Stimulated activated CD4-positive, alpha-beta T cell treated with anti-CD3 and anti-CD28 coated beads, Interleukin-12 subunit alpha, Interleukin-12 subunit beta, amount 100 ng/mL, for 24 hours (primary cell): ENCODE results near the gene RNF115.
"Not testable (repeated sequence)": the region's sequence is repeated elsewhere in the genome, so short reads cannot be mapped to it uniquely, and the experiment has no call there.

Source experiments
- DNase-seq, 2 experiments: peaks; one replicate each; pipeline ENCODE4 v3.0.0-alpha.2; 2020; ENCODE audit warnings: low read depth in 2 of 2

Gene RNF115

DNA sequence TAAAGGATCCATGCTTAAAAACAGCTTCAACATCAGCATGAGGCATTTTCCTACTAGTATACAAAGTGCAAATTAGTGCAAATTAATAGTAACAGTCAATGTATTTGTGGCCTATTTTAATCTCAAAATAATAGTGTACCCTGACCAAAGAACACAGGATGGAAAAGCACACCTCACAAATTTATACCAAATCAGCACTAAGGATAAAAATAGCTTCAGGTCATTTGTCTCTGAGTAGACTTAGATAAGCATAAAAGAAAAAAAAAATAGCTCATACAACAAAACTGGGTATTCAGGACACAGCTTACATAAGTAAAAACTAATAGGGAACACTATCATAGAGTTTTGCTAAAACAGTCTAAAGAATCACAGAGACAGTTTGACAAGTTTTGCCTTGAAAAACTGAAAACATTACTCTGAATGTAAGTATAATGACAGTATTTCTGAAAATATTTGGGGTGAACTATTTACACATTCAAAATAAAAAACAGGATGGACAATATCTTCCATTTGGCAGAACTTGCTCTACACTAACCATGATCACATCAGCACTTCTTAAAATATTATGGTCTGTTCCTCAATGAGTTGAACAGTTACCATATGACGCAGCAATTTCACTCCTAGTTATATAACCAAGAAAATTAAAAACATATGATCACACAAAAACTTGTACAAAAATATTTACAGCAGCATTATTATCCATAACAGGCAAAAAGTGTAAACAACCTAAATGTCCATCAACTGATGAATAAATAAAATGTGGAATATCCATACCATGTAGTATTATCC, 46.3 kb downstream of the RNF115 start:
- no peak for DNase-seq

DNA sequence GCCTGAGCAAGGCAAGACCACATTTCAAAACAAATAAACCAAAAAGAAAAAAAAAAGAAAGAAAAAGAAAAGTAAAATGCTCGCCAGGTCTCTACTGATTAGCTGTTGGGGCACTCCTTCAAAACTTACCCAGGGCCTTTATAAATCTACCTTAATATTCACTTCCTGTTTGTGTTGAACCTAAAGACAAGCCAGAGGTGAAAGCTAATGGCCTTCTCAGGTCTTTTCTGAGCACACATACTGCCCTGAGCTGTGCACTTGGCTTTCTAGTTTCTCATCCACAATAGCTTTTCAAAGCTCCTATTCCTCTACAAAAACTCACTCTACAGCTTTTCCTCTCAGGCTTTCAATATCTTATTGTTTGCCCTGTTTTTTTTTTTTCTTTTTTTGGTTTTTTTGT, 50.5 kb downstream of the RNF115 start:
- no peak for DNase-seq

GRCh38 chr1:145771056-145771455, 52.8 kb downstream of the RNF115 start:
- DNase-seq, result no peak

DNA sequence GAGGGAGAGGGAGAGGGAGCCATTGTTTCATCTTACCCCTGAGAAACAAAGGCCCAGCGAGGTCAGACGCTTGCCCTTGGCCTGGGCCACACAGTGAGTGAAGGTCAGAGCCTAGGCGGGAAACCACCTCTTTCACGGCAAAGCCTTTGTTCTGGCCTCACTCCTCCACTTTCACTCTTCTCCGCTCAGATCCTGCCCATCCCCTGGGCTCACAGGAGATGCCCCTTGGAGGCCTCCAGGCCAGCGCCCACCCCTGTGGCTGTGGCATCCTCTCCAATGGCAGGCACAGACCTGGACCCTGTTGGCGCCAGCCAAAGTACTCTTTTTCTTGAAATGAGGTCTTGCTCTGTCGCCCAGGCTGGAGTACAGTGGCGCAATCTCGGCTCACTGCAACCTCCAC, 55.9 kb downstream of the RNF115 start:
- DNase-seq, result not testable (repeated sequence)

DNA sequence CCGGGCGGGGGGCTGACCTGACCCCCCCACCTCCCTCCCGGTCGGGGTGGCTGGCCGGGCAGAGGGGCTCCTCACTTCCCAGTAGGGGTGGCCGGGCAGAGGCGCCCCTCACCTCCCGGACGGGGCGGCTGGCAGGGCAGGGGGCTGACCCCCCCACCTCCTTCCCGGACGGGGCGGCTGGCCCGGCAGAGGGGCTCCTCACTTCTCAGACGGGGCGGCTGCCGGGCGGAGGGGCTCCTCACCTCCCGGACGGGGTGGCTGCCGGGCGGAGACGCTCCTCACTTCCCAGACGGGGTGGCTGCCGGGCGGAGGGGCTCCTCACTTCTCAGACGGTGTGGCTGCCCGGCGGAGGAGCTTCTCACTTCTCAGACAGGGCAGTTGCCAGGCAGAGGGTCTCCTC, 57.0 kb downstream of the RNF115 start:
- not testable (repeated sequence) for DNase-seq

DNA sequence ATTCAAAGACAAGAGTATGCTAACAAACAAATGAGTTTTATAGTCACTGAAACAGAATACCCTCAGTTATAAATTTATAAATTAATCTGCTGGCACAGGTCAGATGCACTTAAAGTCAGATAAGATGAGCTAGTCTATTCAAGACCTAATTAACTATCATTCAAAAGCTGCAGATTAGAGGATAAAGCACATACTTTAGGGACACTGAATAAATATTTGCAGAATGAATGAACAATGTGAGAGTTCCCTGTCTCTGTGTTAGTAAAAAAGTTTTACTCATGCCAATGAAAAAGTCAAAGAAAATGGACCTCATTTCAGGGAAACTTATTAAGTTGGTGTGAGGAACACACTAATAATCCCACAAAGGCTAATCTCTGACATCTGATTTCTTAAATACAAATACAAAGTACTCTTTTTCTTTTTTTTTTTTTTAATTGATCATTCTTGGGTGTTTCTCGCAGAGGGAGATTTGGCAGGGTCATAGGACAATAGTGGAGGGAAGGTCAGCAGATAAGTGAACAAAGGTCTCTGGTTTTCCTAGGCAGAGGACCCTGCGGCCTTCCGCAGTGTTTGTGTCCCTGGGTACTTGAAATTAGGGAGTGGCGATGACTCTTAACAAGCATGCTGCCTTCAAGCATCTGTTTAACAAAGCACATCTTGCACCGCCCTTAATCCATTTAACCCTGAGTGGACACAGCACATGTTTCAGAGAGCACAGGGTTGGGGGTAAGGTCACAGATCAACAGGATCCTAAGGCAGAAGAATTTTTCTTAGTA, 58.1 kb downstream of the RNF115 start:
- not testable (repeated sequence) for DNase-seq

- not testable (repeated sequence) for DNase-seq
Measured at GRCh38 chr1:145765127-145765526, 58.8 kb downstream of the RNF115 start.

DNA sequence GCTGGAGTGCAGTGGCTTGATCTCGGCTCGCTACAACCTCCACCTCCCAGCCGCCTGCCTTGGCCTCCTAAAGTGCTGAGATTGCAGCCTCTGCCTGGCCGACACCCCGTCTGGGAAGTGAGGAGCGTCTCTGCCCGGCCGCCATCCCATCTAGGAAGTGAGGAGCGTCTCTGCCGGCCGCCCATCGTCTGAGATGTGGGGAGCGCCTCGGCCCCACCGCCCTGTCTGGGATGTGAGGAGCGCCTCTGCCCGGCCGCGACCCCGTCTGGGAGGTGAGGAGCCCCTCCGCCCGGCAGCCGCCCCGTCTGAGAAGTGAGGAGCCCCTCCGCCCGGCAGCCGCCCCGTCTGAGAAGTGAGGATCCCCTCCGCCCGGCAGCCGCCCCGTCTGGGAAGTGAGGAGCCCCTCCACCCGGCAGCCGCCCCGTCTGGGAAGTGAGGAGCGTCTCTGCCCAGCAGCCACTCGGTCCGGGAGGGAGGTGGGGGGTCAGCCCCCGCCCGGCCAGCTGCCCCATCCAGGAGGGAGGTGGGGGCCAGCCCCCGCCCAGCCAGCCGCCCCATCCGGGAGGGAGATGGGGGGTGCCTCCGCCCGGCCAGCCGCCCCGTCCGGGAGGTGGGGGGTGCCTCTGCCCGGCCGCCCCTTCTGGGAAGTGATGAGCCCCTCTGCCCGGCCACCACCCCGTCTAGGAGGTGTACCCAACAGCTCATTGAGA, 59.5 kb downstream of the RNF115 start:
- DNase-seq, result not testable (repeated sequence)

GRCh38 chr1:145762001-145762400, 61.9 kb downstream of the RNF115 start:
- DNase-seq, result not testable (repeated sequence)

DNA sequence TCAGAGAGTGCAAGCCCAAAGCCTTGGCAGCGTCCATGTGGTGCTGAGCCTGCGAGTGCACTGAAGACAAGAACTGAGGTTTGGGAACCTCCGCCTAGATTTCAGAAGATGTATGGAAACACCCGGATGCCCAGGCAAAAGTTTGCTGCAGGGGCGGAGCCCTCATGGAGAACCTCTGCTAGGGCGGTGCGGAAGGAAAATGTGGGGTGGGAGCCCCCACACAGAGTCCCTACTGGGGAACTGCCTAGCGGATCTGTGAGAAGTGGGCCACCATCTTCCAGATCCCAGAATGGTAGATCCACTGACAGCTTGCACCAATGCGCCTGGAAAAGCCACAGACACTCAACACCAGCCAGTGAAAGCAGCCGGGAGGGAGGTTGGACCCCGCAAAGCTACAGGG, 62.4 kb downstream of the RNF115 start:
- not testable (repeated sequence) for DNase-seq

- DNase-seq, result not testable (repeated sequence)
Measured at GRCh38 chr1:145760395-145760949, 63.4 kb downstream of the RNF115 start.

- DNase-seq, result no peak
Measured at GRCh38 chr1:145759721-145760120, 64.2 kb downstream of the RNF115 start.

GRCh38 chr1:145758575-145758974, 65.3 kb downstream of the RNF115 start:
- no peak for DNase-seq

GRCh38 chr1:145758116-145758515, 65.8 kb downstream of the RNF115 start:
- no peak for DNase-seq

GRCh38 chr1:145757420-145757819, 66.5 kb downstream of the RNF115 start:
- no peak for DNase-seq

DNA sequence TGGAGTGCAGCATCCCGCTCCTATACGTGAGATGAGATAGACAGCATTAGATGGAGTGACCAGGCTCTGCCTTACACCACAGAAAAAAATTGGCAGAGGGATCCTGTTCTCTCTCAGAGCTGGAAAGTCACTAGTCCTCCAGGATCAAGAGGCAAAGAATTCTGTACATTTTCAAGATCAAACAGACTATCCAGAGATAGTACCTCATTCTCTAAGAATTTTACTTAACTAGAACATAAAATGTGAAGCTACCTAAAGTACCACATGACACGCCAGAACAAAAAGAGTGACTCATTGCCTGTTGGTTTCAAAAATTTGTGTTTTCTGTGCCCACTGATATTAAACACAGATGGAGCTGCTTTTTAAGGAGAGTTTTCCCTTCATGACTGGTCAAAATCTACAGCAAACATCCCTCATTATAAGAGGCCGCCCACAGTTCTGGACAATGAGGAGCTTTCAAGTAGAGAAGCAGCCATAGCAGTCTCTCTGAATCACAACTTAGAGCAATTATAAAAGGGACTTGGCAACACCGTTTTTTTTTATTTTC, 72.3 kb downstream of the RNF115 start:
- no peak for DNase-seq

GRCh38 chr1:145750426-145750825, 73.5 kb downstream of the RNF115 start:
- no peak for DNase-seq

- DNase-seq, result no peak
Measured at GRCh38 chr1:145747398-145748247, 76.3 kb downstream of the RNF115 start.

- DNase-seq, result no peak
Measured at GRCh38 chr1:145740269-145740668, 83.6 kb downstream of the RNF115 start.

GRCh38 chr1:145736191-145736590, 87.7 kb downstream of the RNF115 start:
- DNase-seq, result no peak

GRCh38 chr1:145730900-145731299, 93.0 kb downstream of the RNF115 start:
- no peak for DNase-seq
